Brain pericyte (primary cell): ENCODE data around the gene TMC4.
"Not testable (repeated sequence)": the region's sequence is repeated elsewhere in the genome, so short reads cannot be mapped to it uniquely, and the experiment has no call there.

Source experiments
- DNase-seq: peaks from one replicate; pipeline ENCODE4 v3.0.0-alpha.2; 2012; ENCODE audit warnings: low read depth, low spot score

Gene TMC4

DNA sequence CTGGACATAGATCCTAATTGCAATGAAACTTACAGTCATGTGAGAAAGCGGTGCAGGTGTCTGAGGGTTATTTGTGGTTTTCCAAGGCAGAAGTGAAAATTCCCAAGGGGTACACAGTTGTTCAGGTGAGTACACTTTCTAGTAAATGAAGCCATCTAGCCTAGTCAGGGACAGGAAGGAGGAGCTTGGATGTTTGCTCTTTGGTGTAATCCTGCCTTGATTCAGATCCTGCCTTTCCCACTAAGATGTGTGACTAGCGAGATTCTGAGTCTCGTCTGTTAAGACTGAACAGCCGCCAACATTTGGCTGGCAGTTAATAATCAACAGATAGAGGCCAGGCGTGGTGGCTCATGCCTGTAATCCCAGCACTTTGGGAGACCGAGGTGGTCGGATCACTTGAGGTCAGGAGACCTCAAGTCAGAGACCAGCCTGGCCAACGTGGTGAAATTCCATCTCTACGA is 30.2 kb upstream of the TMC4 start:
- DNase-seq: no peak

DNA sequence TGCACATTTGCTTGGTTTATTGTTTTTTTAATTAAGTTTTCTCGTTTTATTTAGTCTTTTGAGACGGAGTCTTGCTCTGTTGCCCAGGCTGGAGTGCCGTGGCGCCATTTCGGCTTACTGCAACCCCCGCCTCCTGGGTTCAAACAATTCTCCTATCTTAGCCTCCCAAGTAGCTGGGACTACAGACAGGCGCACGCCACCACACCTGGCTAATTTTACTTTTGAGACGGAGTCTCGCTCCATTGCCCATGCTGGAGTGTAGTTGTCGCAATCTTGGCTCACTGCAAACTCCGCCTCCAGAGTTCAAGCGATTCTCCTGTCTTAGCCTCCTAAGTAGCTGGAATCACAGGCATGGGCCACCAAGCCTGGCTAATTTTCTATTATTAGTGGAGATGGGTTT is 29.0 kb upstream of the TMC4 start:
- DNase-seq: no peak

DNA sequence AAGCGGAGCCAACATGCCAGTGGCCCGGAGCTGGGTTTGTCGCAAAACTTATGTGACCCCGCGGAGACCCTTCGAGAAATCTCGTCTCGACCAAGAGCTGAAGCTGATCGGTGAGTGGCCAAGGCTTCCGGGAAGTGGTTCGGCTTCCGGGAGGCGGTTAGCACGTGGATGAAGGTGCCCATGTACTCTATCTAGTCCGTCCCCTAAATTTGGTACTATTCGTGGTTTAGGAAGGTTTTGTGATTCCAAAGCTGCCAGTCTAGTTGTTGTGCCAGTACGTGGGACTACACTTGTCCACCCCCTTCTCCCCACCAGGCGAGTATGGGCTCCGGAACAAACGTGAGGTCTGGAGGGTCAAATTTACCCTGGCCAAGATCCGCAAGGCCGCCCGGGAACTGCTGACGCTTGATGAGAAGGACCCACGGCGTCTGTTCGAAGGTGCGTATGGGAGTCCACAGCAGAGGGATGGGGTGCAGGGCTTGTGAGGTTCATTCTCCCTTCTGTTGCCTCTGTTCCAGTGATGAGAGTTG is 28.3 kb upstream of the TMC4 start:
- no peak for DNase-seq

DNA sequence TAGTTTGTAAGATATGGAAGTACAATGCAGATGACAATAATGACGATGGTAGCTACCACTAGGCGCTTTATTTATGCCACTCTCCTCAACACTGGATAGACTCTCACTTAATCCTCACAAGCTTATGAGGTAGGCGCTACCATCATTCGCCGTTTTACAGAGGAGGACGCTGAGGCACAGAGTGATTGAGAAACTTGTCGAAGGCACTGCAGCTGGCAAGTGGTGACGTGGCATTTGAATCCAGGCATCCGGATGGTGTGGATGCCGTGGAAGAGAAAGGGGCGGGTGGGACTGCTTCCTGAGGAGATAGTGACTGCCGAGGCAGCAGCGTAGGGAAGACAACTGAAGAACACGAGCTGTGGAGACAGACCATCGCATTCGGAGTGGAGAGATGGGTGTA is 26.4 kb upstream of the TMC4 start:
- no peak for DNase-seq

DNA sequence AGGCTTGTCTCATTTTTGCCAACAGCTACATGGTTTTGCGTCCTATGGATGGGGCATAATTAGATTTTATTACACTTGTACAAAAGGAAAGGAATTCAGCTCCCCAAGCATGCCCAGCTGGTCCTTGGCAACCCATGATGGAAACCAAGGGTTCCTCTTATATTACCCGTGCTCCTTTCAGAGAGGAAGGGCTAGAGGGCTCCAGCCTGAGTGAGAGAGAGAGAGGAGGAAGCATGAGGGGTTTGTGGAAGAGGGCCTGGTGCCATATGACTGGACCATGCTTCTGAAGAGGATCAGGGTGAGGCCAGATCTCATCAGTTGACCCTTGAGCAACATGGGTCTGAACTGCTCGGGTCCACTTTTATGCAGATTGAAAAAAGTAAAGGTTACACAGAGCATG is 24.2 kb upstream of the TMC4 start:
- no peak for DNase-seq

DNA sequence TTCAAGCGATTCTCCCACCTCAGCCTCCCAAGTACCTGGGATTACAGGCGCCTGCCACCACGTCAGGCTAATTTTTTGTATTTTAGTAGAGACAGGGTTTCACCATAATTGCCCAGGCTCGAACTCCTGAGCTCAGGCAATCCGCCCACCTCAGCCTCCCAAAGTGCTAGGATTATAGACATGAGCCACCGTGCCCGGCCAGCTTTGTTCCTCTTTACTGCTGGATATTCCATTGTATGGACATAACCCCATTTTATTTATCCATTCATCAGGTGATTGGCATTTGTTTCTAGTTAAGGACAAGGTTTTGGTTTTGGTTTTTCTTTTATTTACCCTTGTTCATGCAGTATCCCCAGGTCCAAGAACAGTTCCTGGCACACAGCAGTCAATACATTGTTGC is 23.6 kb upstream of the TMC4 start:
- DNase-seq: no peak

DNA sequence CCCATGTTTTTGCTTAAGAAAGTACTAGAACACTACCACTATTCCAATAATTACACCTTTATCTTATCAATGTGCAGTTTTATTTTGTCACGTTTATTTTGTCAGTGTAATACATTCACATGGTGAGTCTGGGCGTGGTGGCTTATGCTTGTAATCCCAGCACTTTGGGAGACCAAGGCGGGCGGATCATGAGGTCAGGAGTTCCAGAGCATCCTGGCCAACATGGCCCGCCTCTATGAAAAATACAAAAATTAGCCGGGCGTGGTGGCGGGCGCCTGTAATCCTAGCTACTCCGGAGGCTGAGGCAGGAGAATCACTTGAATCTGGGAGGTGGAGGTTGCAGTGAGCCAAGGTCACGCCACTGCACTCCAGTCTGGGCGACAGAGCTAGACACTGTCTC is 21.5 kb upstream of the TMC4 start:
- not testable (repeated sequence) for DNase-seq

DNA sequence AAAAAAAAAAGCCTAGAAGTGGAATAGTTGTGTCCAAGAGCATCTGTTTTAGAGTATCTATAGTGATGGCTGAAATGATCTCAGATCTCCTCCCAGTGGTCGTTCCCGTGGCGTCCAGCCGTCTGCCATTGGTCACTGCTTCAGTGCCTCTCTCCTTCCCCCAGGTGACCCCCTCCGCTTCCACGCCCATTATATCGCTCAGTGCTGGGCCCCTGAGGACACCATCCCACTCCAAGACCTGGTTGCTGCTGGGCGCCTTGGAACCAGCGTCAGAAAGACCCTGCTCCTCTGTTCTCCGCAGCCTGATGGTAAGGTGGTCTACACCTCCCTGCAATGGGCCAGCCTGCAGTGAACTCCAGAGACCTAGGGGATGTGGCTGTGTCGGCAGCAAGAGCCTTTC is 20.1 kb upstream of the TMC4 start:
- no peak for DNase-seq

DNA sequence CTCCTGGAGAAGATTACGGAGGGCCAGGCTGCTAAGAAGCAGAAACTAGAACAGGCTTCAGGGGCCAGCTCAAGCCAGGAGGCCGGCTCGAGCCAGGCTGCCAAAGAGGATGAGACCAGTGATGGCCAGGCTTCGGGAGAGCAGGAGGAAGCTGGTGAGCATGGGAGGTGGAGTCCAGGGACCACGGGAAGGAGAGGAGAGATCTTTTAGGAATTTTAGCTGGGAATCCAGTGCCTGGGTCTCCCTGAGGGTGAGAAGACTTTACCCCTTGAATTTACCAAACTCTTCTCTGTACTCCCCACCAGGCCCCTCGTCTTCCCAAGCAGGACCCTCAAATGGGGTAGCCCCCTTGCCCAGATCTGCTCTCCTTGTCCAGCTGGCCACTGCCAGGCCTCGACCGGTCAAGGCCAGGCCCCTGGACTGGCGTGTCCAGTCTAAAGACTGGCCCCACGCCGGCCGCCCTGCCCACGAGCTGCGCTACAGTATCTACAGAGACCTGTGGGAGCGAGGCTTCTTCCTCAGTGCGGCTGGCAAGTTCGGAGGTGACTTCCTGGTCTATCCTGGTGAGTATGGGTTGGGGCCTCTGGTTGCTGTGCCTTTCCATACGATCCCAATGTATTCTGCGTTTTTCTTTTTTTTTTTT is 19.0 kb upstream of the TMC4 start:
- DNase-seq: no peak

DNA sequence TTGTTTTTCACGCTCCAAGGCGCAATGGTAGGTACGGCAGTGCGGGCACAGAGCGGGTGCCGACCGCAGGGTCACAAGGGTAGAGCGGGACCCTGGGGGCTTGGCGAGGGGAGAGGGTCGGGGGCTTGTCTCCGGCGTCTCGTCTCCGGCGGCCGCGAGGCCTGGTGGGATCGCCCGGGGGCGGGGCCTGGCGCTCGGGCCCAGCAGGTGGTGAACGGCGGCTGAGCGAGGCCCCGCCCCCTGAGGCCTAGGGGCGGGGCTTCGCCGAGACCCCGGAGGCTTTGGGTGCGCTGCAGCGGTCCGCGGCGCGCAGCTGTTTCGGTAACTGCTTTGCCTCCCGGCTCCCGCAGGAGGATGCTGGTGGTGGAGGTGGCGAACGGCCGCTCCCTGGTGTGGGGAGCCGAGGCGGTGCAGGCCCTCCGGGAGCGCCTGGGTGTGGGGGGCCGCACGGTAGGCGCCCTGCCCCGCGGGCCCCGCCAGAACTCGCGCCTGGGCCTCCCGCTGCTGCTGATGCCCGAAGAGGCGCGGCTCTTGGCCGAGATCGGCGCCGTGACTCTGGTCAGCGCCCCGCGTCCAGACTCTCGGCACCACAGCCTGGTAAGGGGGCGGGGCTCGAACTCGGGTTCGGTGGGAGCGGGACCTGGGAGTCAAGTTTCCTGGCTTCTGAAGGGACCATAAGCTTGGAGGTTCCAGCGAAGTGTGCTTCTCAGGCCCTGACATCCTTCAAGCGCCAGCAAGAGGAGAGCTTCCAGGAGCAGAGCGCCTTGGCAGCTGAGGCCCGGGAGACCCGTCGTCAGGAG is 18.3 kb upstream of the TMC4 start, which contains the start of gene TSEN34:
Gene TSEN34 (plus strand): TSS at position 298 of the 800 bp plus-strand sequence. CDS start 57 bp downstream, at position 355.
- DNase-seq: no peak

DNA sequence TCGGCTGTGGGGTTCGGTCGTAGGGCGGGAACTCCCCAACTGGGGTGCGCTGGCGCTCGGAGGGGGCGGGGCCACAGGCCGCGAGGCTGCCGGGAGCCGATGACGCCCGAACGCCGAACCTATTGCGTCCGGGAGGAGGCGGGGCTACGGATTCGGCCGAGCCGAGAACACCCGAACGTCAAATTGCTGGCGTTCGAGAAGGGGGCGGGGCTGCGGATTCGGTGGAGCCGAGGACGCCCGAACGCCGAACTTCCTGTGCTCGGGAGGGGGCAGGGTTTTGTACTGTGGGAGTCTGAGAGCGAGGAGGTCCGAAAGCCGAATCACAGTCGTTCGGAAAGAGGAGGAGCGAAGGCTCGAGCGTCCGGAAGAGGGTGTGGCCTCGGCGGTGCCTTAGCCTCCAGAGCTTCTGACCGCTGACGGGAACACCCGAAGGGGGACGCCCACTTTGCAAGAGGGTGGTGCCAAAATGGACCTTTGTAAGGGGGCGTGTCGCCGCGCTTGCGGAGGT is 17.6 kb upstream of the TMC4 start:
- peak; percentile 99 for DNase-seq

DNA sequence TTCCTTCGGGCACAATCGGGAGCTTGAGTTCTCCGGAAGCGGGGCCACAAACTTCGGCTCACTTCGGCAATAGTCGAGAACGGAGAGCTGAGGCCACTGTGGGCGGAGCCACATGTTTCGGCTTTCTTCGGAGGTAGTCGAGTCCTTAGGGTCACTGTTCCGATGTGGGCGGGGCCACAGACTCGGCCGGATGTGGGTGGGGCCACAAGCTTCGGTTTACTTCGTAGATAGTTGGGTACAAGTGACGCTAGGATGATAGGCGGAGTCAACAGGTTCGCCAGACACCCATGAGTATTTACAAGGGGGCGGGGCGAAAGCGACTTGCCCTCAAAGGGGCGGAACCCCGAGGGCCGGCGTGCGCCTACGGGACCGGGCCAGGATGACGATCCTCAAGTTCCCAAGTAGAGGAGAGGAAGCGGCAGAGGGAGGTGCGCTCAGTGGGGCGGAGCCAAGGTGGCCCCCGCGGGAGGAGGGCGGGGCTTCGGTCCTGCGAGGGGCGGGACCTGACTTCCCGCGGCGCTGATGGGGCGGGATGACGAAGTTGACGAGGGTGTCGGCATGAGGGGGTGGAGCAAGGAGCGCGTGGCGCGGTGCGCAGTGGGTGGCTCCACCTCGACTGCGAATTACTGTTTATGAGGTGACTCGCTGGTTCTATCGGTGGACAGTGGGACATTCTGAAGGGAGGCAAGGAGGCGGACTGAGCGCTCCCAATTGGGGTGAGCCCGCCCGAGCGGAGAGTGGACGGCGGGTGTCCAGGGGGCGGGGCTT is 17.0 kb upstream of the TMC4 start:
- DNase-seq: peak; percentile 100

DNA sequence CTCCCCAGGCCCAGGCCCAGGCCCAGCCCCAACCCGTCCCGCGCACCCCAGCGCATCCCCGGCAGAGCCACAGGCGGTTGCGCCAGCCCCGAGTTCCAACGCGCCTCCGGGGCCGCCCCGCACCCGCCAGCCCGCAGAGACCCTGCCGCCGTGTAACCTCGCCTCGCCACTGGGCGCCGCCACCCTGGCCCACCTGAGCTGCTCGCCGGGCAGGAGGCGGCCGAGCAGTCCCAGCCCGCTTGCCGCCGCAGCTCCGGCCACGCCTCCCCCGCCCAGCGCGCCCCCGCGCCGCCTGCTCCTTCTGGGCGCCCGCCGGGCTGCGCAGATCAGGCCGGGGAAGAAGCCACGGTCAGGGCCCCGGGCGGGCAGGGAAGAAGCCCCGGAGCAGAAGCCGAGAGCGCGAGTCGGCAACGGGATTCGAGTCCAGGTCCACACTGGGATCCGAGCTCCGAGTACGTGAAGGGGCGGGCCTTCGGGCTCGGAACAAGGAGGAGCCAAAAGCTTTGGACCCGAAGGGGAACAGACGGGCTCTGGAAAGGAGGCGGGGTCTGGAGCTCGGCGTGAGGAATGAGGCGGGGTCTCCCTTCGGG is 16.3 kb upstream of the TMC4 start, which contains the start of gene MBOAT7:
Gene MBOAT7 (minus strand): TSS at position 436 of the 590 bp plus-strand sequence. CDS start 1,072 bp downstream, outside the sequence.
- DNase-seq: no peak

DNA sequence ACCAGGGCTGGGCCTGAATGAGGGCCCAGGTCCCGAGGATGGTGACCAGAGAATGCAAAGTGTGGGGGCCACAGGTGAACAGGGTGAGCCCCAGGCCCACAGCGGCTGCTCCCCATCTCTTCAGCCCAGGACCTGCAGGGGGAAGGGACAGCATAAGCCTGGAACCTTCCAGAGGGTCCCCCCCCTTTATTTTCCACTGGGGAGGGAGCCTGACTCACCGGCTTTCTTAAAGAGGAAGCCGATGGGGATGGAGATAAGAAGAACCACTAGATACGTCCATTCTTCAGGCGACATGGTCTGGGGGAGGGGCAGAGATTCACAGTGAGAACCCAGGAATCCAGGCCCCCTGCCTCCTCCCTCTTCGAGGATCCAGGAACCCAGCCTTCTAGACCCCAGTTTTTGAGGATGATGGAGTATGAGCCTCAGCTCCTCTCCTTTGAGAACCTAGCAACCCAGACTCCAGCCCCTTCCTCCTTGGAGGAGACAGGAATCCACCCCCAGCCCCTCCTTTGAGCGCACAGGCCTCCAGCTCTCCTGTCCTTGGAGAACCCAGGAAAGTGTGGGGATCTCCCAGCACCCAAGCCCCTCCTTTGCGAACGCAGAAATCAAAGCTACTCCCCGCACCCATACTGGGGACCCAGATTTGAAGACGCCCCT is 15.4 kb upstream of the TMC4 start:
- no peak for DNase-seq

DNA sequence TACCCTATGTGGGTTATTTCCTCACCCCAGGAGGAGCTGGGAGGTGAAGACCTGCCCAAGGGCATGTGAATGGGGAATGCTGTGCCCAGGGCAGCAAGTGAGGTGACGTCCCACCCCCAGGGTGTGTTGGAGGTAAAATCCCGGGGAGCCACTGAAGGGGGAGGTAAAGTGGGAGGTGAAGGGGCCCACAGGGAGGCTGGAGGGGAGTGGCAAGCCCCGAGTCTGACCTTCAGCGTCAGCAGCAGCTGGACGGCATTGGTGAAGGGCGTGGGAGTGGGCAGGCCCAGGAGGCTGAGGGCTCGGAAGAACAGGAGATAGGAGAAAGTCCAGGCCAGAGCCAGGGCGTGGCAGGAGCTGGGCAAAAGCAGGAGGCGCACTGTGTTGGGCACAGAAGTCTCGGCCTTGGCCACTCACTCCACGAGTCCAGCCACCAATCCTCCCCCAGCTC is 14.0 kb upstream of the TMC4 start:
- no peak for DNase-seq

DNA sequence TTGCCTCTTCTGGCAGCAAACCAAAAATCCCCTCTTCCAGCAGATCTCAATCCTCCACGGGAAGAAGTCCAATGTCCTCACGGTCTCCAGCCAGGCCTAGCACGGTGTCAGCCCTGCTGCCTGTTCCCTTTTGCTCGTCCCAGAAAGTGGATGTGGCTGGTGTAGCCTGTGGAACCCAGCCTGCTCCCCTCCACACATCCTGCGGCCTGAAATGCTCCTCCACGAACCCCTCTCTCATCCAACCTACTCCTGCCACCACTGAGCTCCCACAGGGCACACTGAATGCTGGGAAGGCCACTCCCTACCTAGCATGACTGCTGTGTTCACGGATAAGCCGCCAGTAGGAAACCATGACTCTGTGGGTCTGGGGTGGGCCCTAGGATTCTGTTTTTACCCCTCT is 13.4 kb upstream of the TMC4 start:
- DNase-seq: no peak

DNA sequence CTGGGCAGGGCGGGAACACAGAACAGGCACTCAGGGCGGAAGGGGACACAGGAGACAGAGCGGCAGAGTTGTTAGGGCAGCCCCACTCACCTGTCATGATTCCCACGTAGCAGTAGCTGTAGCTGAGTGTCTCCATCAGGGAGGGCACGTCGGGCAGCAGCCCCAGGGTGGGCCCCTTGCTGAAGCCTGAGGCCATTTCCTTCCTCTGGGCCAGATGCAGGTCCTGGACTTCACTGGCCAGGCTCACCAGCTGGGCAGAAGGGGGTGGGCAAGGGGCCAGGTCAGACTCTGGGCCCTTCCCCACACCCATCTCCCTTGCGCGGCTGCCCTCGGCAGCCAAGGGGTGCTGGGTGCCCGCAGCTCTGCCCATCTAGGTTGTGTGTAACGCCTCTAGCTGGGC is 10.5 kb upstream of the TMC4 start:
- DNase-seq: no peak

DNA sequence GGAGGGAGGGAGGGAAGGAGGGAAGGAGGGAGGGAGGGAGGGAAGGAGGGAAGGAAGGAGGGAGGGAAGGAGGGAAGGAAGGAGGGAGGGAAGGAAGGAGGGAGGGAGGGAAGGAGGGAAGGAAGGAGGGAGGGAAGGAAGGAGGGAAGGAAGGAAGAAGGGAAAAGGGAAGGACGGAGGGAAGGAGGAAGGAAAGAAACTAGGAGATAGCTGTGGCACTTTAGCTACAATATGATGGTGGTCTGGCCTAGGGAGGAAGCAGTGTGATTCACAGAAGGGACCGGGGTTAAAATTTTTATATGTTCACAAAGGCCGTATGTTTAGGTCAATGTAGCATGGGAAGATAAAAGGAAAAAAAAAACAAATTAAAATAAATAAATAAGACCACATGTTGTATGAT is 8.9 kb upstream of the TMC4 start:
- not testable (repeated sequence) for DNase-seq

DNA sequence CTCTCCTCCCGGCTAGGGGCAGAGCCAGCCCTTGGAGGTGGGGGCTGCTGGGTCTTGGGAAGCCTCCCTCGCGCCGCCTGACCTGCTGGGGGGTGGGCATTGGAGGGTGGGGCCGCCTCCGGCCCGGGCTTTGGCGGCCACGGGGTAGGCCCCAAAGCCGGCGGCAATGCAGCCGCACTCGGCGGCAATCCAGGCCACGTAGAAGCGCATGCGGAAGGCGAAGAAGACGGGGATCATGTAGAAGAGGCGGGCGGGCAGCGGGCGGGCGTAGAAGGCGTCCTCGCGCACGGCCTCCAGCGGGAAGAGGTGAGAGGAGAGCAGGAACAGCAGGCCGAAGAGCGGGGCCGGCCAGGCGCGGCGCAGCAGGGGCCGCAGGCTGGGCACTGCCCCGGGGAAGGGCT is 7.7 kb upstream of the TMC4 start:
- DNase-seq: no peak

DNA sequence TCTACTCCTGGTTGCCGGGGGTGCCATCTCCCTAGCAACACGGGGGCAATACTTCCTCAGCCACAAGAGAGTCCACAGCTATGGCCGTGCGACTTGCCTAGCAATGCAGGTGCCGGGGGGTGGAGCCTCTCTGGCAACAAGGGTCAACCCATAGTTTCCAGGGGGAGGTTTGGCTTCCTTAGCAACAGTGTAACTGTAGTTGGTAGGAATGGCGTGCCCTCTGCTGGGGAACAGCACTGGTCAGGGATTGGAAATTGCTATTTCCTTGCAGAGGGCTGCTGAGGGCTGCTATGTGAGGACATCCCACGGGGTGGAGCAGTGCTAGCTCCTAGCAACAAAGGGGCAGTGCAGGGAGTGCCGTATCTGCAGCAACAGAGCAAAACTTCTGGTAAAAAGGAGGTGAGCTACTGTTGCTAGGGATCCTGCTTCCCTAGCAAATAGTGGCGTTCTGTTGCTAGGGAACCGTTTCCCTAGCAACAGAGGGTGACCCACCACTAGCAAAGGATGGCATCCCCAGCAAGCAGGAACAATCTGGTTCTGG is 7.0 kb upstream of the TMC4 start:
- DNase-seq: peak; percentile 67
